ENCODE data around the gene DTNBP1.

DTNBP1 gene

DNA sequence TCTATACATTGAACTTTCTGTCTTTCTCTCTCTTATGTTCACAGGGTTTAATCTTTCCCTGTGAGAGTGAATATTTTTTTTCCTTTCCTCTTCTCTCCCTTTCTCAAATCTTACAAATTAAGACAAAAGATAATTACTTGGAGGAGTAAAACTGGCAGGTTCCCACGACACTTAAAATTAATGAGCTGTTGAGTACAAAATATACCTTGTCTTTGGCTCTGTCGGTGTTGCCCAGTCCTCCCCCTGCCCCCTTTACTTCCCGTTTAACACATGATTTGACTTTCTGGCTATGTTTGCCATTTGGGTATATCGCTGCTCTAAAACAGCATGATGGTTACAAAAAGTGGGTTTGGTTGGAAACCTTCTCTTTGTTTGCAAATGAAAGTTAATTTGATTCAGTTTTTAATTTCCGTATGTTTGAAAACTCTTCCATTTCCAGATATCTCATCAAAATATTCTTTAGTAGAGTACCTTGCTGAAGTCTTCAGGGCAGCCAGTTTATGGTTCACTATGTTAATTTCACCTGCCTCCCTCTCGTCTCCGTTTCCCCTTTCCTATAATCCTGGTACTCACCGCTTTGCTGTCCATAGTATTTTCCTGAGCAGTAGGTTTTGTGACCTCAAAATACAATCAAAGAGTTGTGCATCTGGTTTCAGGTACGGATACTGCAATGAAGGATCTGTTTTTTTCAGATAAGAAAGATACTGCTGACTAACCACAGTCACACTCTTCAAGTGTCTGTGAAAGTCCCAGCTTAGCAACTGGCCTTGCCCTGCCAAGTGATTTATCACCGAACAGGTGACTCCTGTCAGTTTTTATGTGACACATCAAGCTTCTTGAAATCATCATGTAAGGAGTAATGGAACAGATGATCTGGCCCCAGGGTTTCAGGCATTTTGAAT is 181.2 kb downstream of the DTNBP1 start:
- no peak for DNase-seq (ENCODE audit: low read depth)

DNA sequence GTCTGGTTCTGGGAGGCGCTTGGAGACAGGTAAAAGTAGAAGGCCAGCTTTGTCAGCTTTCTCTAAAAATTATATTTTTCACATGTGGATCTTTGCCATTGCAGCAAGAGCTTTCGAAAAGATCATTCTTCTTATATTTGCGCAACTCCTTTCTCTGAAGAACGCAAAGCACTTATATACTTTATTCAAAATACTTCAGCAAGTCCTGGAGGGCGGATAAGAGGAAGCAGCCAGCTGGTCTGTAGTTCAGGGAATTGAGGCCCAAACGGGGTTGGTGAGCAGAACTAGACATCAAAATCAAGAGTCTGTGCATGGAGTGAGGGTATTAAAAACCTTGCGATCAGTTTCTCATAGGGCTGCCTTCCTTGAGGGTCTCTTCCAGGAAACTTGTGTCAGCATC is 182.3 kb downstream of the DTNBP1 start:
- DNase-seq (ENCODE audit: low read depth) = no peak

DNA sequence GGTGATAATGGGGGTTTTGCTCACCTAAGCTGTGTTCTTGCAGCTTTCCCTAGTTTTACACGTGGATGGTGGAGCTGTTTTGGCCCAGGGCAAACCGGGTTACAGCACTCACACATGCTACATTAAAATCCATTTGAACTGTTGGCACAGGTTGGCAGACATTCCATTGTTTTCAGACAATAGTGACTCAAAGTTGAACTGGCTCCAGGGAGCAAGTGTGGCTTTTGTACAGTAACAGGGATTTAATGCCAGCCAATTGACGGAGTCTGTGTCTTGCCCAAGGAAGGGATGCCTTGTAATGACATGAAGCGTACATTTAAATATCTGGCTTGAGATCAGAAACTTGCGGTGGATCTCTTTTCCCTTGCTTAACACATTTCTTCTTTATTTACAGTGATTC is 183.1 kb downstream of the DTNBP1 start:
- no peak for DNase-seq (ENCODE audit: low read depth)

DNA sequence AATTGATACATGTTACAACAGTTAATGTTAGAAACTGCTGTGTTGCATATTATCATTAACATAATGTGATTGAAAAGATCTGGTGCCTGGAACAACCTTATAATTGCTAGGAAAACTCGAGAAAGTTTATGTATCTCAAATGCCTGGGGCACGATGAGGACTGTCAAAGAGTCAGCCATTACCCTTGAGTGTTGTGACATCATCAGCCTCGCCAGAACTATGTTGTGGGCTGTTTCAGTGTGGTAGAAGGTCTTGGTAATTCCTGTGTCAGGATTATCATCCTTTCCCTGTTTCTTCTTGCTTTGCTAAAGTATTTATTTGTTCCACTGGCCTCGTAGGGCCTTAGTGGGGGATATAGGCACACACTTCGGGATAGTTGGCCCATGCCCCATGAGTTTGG is 185.1 kb downstream of the DTNBP1 start:
- DNase-seq (ENCODE audit: low read depth) = no peak

DNA sequence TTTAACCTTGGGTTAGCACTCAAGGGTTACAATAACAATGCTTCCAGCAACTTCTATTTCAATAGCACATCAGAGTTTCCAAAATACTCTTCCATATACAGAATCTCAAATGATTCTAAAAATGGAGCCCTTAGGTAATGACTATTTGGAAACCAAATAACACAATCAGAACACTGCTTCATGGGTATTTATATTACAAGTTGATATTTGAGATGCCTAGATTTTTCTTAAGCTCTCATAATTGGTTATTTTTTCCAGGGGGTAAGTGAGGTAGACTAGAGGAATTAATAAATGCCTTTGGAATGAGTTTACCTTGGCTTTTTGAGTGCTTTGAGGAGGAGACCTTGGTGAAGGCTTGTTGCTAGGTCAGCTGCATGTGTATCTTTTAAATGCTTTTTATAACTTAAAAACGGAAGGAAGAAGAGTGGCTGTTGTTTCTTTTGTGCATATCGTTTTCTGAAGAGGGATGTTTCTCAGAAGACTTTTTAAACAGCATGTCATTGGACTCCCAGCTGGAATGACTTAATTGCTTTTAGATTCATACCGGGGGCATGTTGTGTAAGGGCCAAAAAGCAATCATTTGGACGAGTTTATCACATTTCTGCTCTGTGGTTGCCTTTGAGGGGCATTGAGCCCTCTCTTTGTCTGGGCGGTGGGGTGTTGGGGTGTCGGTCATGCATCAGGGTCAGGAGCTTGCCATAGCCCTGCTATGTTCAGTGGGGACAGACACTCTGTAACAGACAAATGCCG is 186.0 kb downstream of the DTNBP1 start:
- no peak for DNase-seq (ENCODE audit: low read depth)

DNA sequence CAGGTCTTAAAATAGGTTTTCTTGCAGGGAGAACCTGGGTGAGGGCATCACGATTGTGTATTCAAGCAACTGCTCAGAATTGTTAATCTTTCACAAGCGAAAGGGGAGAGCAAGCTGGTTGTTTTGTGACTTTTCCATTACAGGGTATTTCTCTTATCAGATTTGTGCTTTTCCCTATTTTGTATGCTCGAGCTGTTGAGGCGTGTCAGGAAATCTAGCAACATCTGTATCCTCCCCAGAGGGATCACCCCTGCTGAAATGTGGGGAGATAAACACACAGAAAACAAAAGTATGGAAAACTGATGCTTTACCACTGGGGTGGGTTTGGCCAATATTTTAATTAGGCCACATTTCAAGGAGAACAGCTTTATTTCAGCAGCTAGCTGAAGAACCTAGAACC is 187.0 kb downstream of the DTNBP1 start:
- DNase-seq (ENCODE audit: low read depth) = no peak

DNA sequence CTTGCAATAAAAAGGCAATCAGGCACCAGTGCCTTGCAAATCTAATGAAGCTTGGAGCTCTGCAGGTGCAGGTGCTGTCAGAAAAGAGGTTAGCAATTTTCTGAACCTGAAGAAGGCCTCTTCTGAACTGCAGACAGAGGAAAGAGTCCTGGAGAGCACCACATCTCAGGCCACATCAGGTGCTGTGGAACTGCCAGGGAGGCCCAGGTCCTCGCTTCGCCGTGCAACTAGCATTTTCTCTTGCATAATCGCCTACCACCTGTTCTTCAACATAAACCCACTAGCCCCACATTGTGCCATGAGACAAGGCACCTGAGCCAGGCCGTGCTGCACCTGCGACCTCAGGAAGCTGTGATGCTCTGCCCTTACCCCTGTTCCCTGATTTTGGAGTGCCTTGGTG is 187.6 kb downstream of the DTNBP1 start:
- DNase-seq (ENCODE audit: low read depth) = no peak

DNA sequence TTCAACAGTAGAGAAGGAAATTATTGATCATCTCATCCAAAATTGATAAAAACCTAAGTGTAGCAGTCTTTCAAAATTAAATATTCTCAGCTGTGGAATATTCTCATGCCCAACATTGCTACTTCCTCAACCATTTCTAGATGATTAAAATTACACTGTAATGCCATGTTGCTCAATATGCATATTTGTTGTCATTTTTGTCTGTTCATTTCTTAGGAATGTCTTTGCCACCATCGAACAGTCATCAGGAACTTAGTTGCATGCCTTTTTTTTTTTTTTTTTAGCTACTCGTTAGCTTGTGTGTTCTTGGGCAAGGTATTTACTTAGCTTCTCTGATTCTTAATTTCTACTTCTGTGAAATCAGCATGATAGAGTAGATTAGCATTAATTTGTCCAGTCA is 188.6 kb downstream of the DTNBP1 start:
- DNase-seq (ENCODE audit: low read depth) = peak; percentile 74

DNA sequence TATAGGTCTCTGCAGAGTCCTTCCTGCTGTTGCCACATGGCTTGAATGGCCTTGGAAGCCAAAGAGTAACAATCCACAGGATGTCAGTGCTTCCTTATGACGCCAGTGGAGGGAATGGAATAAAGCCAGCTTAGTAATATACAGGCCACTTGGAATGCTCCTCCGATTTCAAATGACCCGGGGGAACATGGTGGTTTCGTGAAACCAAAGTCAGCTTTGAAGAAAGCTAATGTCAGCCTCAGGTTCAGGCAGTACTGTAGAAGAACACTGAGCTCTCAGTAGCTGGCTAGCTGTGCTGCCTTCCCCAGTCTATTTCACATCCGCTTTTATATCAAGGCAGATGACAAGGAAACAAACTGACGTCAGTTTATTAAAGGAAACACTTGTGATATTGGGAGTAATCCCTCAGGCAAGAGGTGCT is 189.1 kb downstream of the DTNBP1 start:
- DNase-seq (ENCODE audit: low read depth) = peak; percentile 76

DNA sequence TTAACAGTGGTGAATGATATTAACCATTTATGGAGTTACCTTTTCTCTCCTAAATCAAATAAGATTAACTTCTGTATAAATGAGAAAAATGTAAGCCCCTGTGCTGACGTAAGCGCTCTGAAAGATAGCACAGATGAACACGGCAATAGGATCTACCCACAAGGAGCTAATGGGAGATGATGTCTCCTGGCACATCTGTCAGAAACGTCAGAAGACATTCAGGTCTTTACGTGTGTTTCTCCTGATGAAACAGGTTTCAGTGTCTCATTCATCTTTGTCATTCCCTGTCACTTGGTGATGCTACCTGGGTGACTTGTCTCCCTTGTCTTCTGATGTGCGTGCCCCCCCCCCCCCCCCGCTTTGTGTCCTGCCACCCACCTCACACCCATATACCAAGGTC is 189.7 kb downstream of the DTNBP1 start:
- no peak for DNase-seq (ENCODE audit: low read depth)

Data from HS-5 (cell line).